Natural killer cell (primary cell): ENCODE measurements around the gene CDK5RAP1. TPM values are rescaled to one million over a fixed set of nuclear protein-coding genes. Genes with fewer than 3 reads are reported as not detected.
"Not testable (repeated sequence)": the region's sequence is repeated elsewhere in the genome, so short reads cannot be mapped to it uniquely, and the experiment has no call there.

Experiments used
- ATAC-seq, 3 donors: fragments of 150-1000 bp in 2 of 3; fragments of 200-7000 bp in 1 of 3; cut with Tn5 transposase; 1 replicate in 1 of 3; 2 replicates in 2 of 3; pipeline ENCODE4 v1.10.0; 2021; ENCODE audit warnings: mild to moderate bottlenecking in 2 of 3, moderate library complexity in 2 of 3
- DNase-seq, 2 donors: peaks; one replicate each; pipeline versions ENCODE4 v3.0.0 to v3.0.0-alpha.2; 2013 to 2021; ENCODE audit warnings: mixed read lengths in 1 of 2
- H3K27ac ChIP-seq: one replicate; pipeline ENCODE4 v1.5.1; 2013; ENCODE audit warnings: mild to moderate bottlenecking, low read length
- H3K27me3 ChIP-seq: one replicate; pipeline ENCODE4 v1.6.1; 2013; ENCODE audit warnings: low read length; ENCODE audit not compliant: control insufficient read depth, insufficient read depth
- H3K36me3 ChIP-seq: one replicate; pipeline ENCODE4 v1.6.1; 2013; ENCODE audit warnings: low read length; ENCODE audit not compliant: control insufficient read depth, insufficient read depth
- H3K4me1 ChIP-seq: one replicate; pipeline ENCODE4 v1.6.1; 2013; ENCODE audit warnings: low read length; ENCODE audit not compliant: control insufficient read depth, insufficient read depth
- H3K4me3 ChIP-seq: one replicate; pipeline ENCODE4 v1.5.1; 2013; ENCODE audit warnings: low read length
- H3K9me3 ChIP-seq: one replicate; pipeline ENCODE4 v1.6.1; 2013; ENCODE audit warnings: low read length; ENCODE audit not compliant: control insufficient read depth, insufficient read depth
- H3K27ac Mint-ChIP-seq, 2 donors: one replicate each; pipeline ENCODE4 v1.8.0; 2022; ENCODE audit warnings: mild to moderate bottlenecking in 2 of 2, mixed read lengths in 2 of 2, moderate library complexity in 1 of 2
- H3K27me3 Mint-ChIP-seq, 2 donors: one replicate each; pipeline ENCODE4 v1.8.0; 2022; ENCODE audit warnings: low read depth in 2 of 2, mixed read lengths in 2 of 2
- H3K36me3 Mint-ChIP-seq: one replicate; pipeline ENCODE4 v1.8.0; 2022; ENCODE audit warnings: mixed read lengths
- H3K4me1 Mint-ChIP-seq, 2 donors: one replicate each; pipeline ENCODE4 v1.8.0; 2022; ENCODE audit warnings: mixed read lengths in 2 of 2
- H3K4me3 Mint-ChIP-seq: one replicate; pipeline ENCODE4 v1.8.0; 2022; ENCODE audit warnings: mild to moderate bottlenecking, moderate library complexity, mixed read lengths
- H3K9me3 Mint-ChIP-seq, 2 donors: one replicate each; pipeline ENCODE4 v1.8.0; 2022; ENCODE audit warnings: mixed read lengths in 2 of 2
- WGBS: methylation state at CpG from one replicate; pipeline ENCODE4 v1.1.7; 2013; ENCODE audit warnings: missing lambda C conversion rate; ENCODE audit not compliant: insufficient coverage; 5-methylcytosine and 5-hydroxymethylcytosine counted together
- intact Hi-C: fragments of 100-400 bp; cut with micrococcal nuclease; formaldehyde crosslinking; loops from one replicate; pipeline ENCODE4 v1.14.2; 2022
- total RNA-seq, 4 donors: library from RNA; stranded (reverse); fragments of 120-200 nt in 1 of 4; gene quantifications; one replicate each; pipeline versions ENCODE4 v1.2.3 to v1.2.4, GENCODE V29; 2013 to 2022
- TF ChIP-seq, protein P1 (sequence below): fragments of 200-600 bp; IDR thresholded peaks from one replicate; pipeline ENCODE4 v1.8.0; 2022; ENCODE audit warnings: antibody characterized with exemption

The CDK5RAP1 gene
- total RNA-seq, 3 donors from 2014 or later (not counting 1 experiment from before 2014, with no cell fraction given), result 59.7 to 71.5 (median 62.6) TPM

DNA sequence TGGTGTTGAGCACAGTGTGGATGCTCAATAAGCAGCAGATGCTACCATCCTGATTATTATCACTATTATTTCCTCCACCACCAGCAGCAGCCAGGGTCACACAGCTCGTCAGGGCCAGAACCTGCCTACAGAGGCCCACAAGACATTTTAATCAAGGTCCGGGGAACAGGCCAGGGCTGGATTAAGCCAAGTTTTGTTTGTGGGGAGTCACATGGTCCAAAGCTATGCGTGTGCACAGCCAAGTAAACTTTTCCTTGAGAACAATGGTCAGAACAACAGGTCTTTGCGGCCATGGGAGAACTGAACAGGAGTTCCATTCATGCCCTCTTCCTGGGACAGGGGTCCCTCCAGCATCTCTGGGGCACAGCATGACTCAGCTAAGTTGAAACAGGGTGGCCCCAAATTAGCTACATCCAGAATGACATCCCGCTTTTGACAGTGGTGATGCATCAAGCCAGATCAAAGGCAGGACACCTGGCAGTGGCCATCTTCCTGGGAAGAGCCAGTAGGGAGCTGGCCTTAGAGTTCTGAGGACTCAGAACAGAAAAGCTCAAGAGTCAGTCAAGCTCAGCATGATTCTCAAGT, 30.6 kb upstream of the CDK5RAP1 start:
- Mint-ChIP-seq H3K9me3 (no peaks in the 10 kb centered on the region), H3K27me3 (no peaks in the 10 kb centered on the region), H3K27ac (no peak overlapping the region), H3K36me3 (no peaks in the 10 kb centered on the region), H3K4me1 (no peaks in the 10 kb centered on the region), H3K4me3 (no peak overlapping the region)
- no peak for DNase-seq
- Histone ChIP-seq H3K27me3 (no peaks in the 10 kb centered on the region), H3K4me1 (no peaks in the 10 kb centered on the region), H3K4me3 (no peak overlapping the region), H3K36me3 (no peaks in the 10 kb centered on the region), H3K9me3 (no peaks in the 10 kb centered on the region), H3K27ac (no peak overlapping the region)
- ATAC-seq, result no peak
- intact Hi-C loops, result no loop called here
- 88% methylated on average over 5 of the region's 5 CpGs for WGBS
- TF ChIP-seq, protein P1, sequence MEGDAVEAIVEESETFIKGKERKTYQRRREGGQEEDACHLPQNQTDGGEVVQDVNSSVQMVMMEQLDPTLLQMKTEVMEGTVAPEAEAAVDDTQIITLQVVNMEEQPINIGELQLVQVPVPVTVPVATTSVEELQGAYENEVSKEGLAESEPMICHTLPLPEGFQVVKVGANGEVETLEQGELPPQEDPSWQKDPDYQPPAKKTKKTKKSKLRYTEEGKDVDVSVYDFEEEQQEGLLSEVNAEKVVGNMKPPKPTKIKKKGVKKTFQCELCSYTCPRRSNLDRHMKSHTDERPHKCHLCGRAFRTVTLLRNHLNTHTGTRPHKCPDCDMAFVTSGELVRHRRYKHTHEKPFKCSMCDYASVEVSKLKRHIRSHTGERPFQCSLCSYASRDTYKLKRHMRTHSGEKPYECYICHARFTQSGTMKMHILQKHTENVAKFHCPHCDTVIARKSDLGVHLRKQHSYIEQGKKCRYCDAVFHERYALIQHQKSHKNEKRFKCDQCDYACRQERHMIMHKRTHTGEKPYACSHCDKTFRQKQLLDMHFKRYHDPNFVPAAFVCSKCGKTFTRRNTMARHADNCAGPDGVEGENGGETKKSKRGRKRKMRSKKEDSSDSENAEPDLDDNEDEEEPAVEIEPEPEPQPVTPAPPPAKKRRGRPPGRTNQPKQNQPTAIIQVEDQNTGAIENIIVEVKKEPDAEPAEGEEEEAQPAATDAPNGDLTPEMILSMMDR, result no peak

DNA sequence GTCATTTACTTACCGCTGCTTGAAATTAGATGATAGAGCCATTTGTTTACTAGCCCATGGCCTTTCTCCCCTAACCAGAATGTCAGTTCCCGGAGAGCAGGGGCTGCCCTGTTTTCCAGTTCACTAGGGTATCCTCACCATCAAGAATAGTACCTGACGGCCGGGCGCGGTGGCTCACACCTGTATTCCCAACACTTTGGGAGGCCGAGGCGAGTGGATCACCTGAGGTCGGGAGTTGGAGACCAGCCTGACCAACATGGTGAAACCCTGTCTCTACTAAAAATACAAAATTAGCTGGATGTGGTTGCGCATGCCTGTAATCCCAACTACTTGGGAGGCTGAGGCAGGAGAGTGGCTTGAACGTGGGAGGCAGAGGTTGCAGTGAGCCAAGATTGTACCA, 22.6 kb upstream of the CDK5RAP1 start:
- H3K9me3 Mint-ChIP-seq, DNase-seq, H3K4me1 Mint-ChIP-seq, ATAC-seq, H3K9me3 ChIP-seq, H3K36me3 Mint-ChIP-seq, intact Hi-C loops, H3K27ac Mint-ChIP-seq, H3K4me3 Mint-ChIP-seq, H3K27me3 ChIP-seq, H3K36me3 ChIP-seq, H3K27me3 Mint-ChIP-seq, H3K4me1 ChIP-seq, H3K27ac ChIP-seq, H3K4me3 ChIP-seq: not testable (repeated sequence)
- 95% methylated on average over 11 of the region's 11 CpGs for WGBS

DNA sequence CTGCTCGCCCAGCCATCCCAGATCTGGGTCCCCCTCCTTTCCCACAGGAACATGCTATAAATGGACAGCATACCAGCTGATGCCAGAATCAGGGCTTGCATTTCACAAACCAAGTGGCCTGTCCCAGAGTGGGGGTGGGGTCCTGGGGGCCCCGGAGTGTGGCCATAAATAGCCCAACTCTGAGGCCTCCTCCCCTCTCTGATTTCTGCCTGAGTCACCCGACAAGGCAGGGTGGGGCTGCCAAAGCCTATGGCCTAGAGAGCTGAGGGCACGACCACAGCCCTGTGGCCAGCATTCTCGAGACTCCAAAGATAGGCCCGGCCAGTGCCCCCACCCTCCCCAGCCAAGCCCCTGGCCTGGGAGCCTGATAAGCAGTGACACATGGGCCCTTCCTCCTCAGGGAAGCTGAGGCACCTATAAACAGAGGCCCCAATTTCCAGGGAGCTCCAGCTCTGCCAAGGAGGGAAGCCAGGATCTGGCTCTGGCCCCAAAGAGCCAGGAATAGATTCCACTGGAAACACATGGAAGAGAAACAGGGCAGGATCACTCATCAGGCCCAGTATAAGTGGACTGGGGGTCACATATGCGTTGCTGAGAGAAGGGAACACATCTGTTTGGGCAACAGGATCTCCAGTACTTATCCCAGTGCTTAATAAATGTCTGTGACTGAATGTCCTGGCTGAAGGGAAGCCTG, 22.0 kb upstream of the CDK5RAP1 start:
- no peaks in the 10 kb centered on the region for H3K4me1 ChIP-seq
- H3K4me3 Mint-ChIP-seq, result no peak overlapping the region
- H3K9me3 Mint-ChIP-seq, result no peaks in the 10 kb centered on the region
- no peak overlapping the region for H3K27ac ChIP-seq
- TF ChIP-seq, protein P1, result no peak
- 59% methylated on average over 7 of the region's 7 CpGs for WGBS
- H3K27ac Mint-ChIP-seq, result no peak overlapping the region
- intact Hi-C loops, result no loop called here
- DNase-seq, result no peak
- no peaks in the 10 kb centered on the region for H3K36me3 Mint-ChIP-seq
- ATAC-seq, result no peak
- no peaks in the 10 kb centered on the region for H3K27me3 Mint-ChIP-seq
- no peaks in the 10 kb centered on the region for H3K36me3 ChIP-seq
- peaks cover 0 to under 1% of the 10 kb centered on the region in 2 donors for H3K4me1 Mint-ChIP-seq
- H3K9me3 ChIP-seq, result no peaks in the 10 kb centered on the region
- no peak overlapping the region for H3K4me3 ChIP-seq
- no peaks in the 10 kb centered on the region for H3K27me3 ChIP-seq

DNA sequence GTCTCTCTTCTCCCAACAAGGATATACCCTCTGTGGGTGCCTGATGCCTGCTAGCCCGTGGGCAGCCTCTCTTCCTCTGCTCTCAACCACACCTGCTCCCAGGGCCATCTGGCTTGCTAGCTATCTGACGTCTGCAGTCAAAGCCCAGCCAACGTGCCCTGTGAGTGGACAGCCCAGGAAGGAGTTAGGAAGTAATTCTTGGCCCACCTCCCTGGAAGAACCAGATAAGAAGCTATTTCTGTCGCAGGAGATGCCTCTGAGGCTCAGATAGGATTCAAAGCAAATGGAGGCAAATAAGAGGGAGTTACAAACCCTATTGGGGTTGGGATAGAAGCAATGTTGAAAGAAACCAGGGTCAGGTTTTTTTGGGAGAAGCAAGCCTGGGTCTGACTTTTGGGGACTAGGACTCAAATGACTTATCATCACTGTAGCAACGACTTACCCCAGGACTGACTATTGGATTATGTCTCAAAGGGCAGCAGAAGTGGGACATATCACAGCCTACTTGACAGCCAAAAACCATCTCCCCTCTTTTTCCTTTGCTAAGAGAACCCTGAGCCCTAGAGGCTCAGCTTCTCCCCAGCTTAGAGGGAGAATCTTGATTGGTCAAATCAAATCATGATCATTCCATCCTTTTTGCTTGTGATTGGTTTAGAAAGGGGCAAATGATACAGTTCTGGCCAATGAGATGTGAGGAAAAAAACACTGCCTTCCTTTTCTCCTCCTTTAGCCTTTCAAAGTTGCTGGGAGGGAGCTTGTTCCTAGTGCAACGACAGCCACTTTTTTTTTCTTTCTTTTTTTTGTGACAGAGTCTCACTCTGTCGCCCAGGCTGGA, 18.0 kb upstream of the CDK5RAP1 start:
- ATAC-seq (no peak), DNase-seq (no peak)
- Mint-ChIP-seq H3K36me3 (no peaks in the 10 kb centered on the region), H3K9me3 (no peaks in the 10 kb centered on the region), H3K4me3 (no peak overlapping the region), H3K4me1 (peaks cover 0 to 5% of the 10 kb centered on the region in 2 donors), H3K27ac (no peak overlapping the region), H3K27me3 (no peaks in the 10 kb centered on the region)
- no peaks in the 10 kb centered on the region for H3K27me3 ChIP-seq
- intact Hi-C loops, result no loop called here
- H3K27ac ChIP-seq, result no peak overlapping the region
- no peaks in the 10 kb centered on the region for H3K4me1 ChIP-seq
- no peak overlapping the region for H3K4me3 ChIP-seq
- no peaks in the 10 kb centered on the region for H3K9me3 ChIP-seq
- 71% methylated on average over 7 of the region's 7 CpGs for WGBS
- no peaks in the 10 kb centered on the region for H3K36me3 ChIP-seq
- TF ChIP-seq, protein P1, result no peak
